NCI-H748 treated with DMSO at 0.1 percent for 48 hours (cell line): ENCODE data around the gene FLG2.
"Not testable (repeated sequence)": the region's sequence is repeated elsewhere in the genome, so short reads cannot be mapped to it uniquely, and the experiment has no call there.

Source experiments
- DNase-seq: peaks from one replicate; lab custom pipeline; 2025; lab: John Stamatoyannopoulos, UW

Gene FLG2

GRCh38 chr1:152312169-152312568, 47.6 kb downstream of the FLG2 start:
- DNase-seq = not testable (repeated sequence)

DNA sequence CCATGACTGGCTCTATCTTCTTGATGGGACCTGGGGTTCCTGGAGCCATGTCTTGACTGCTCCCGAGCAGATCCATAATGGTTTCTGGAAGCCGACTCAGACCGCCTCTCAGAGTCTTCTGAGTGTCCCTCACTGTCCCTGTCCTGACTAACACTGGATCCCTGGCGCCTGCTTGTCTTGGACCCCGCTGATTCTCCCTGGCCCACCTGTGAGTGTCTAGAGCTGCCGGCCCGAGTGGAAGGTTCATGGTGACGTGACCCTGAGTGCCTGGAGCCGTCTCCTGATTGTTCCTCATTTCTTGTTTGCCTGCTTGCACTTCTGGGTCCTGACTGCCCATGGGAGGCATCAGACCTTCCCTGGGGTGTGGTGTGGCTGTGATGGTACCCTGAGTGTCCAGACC, 49.9 kb downstream of the FLG2 start:
- DNase-seq = no peak

GRCh38 chr1:152309320-152309901, 50.4 kb downstream of the FLG2 start:
- DNase-seq = not testable (repeated sequence)

DNA sequence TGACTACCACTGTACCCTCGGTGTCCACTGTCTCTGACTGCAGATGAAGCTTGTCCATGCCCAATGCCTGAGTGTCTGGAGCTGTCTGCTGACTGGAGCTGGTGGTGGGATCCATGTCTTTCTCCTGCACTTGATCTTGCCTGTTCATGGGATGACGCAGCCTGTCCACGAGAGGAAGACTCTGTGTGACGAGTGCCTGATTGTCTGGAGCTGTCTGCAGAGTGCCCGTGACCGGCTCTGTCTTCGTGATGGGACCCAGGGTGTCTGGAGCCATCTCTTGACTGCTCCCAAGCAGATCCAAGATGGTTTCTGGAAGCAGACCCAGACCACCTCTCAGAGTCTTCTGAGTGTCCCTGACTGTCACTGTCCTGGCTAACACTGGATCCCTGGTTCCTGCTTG, 51.0 kb downstream of the FLG2 start:
- not testable (repeated sequence) for DNase-seq

DNA sequence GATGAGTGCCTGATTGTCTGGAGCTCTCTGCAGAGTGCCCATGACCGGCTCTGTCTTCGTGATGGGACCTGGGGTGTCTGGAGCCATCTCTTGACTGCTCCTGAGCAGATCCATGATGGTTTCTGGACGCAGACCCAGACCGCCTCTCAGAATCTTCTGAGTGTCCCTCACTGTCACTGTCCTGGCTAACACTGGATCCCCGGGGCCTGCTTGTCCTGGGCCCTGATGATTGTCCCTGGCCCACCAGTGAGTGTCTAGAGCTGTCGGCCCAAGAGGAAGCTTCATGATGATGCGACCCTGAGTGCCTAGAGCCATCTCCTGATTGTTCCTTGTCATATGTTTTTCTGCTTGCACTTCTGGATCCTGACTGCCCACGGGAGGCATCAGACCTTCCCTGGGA, 51.8 kb downstream of the FLG2 start:
- not testable (repeated sequence) for DNase-seq

DNA sequence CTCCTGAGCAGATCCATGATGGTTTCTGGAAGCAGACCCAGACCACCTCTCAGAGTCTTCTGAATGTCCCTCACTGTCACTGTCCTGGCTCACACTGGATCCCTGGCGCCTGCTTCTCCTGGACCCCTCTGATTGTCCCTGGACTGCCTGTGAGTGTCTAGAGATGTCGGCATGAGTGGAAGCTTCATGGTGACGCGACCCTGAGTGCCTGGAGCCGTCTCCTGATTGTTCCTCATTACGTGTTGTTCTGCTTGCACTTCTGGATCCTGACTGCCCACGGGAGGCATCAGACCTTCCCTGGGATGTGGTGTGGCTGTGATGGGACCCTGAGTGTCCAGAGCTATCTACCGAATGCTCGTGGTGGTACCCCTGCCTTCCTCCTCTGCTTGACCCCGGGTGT, 53.7 kb downstream of the FLG2 start:
- DNase-seq = not testable (repeated sequence)

DNA sequence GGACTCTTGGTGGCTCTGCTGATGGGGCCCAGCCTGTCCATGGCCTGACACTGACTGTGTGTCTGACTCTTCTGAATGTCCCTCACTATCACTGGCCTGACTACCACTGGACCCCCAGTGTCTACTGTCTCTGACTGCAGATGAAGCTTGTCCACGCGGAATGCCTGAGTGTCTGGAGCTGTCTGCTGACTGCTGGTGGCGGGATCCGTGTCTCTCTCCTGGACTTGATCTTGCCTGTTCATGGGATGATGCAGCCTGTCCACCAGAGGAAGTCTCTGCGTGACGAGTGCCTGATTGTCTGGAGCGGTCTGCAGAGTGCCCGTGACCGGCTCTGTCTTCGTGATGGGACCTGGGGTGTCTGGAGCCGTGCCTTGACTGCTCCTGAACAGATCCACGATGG, 55.0 kb downstream of the FLG2 start:
- DNase-seq = not testable (repeated sequence)

DNA sequence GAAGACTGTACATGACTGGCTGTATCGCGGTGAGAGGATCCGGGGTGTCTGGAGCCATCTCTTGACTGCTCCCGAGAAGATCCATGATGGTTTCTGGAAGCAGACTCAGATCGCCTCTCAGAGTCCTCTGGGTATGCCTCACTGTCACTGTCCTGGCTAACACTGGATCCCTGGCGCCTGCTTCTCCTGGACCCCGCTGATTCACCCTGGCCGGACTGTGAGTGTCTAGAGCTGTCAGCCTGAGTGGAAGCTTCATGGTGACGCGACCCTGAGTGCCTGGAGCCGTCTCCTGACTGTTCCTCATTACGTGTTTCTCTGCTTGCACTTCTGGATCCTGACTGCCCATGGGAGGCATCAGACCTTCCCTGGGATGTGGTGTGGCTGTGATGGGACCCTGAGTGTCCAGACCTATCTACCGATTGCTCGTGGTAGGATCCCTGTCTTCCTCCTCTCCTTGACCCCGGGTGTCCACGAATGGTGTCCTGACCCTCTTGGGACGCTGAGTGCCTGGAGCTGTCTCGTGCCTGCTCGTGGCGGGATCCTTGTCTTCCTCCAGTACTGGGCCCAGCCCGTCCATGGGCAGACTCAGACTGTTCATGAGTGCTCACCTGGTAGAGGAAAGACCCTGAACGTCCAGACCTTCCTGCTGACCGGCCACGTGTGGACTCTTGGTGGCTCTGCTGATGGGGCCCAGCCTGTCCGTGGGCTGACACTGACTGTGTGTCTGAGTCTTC, 56.5 kb downstream of the FLG2 start:
- DNase-seq = not testable (repeated sequence)
